DMS79 treated with DMSO at 0.1 percent for 48 hours (cell line): ENCODE results near the gene RBM14.
"Not testable (repeated sequence)": the region's sequence is repeated elsewhere in the genome, so short reads cannot be mapped to it uniquely, and the experiment has no call there.

ENCODE experiments used
- DNase-seq: peaks from one replicate; lab custom pipeline; 2025; lab: John Stamatoyannopoulos, UW

Gene RBM14

GRCh38 chr11:66595245-66595904 is 21.1 kb upstream of the RBM14 start:
- DNase-seq = peak; percentile 44

GRCh38 chr11:66598993-66599392 is 17.4 kb upstream of the RBM14 start:
- DNase-seq = no peak

GRCh38 chr11:66600219-66600618 is 16.2 kb upstream of the RBM14 start:
- no peak for DNase-seq

- no peak for DNase-seq
Observed at GRCh38 chr11:66600631-66601233, 15.7 kb upstream of the RBM14 start.

- no peak for DNase-seq
Observed at GRCh38 chr11:66603072-66603471, 13.4 kb upstream of the RBM14 start.

- DNase-seq = no peak
Observed at GRCh38 chr11:66604155-66604554, 12.3 kb upstream of the RBM14 start.

GRCh38 chr11:66606608-66607007 is 9.8 kb upstream of the RBM14 start:
- not testable (repeated sequence) for DNase-seq

GRCh38 chr11:66607126-66607834 is 9.2 kb upstream of the RBM14 start:
- no peak for DNase-seq

GRCh38 chr11:66609721-66610617 is 6.5 kb upstream of the RBM14 start:
- DNase-seq = no peak

- DNase-seq = no peak
Observed at GRCh38 chr11:66612458-66612857, 4.0 kb upstream of the RBM14 start.

GRCh38 chr11:66614073-66614472 is 2.4 kb upstream of the RBM14 start:
- DNase-seq = no peak

GRCh38 chr11:66617155-66617834 is 865 bp downstream of the RBM14 start:
- no peak for DNase-seq

GRCh38 chr11:66619080-66619554 is 2.7 kb downstream of the RBM14 start:
- peak; percentile 16 for DNase-seq

- DNase-seq = no peak
Observed at GRCh38 chr11:66624450-66624849, 8.0 kb downstream of the RBM14 start.

GRCh38 chr11:66625041-66625751 is 8.8 kb downstream of the RBM14 start:
- DNase-seq = no peak

GRCh38 chr11:66625752-66626149 is 9.3 kb downstream of the RBM14 start:
- no peak for DNase-seq

GRCh38 chr11:66626382-66626781 is 10.0 kb downstream of the RBM14 start:
- DNase-seq = no peak

- no peak for DNase-seq
Observed at GRCh38 chr11:66626926-66627325, 10.5 kb downstream of the RBM14 start.

- no peak for DNase-seq
Observed at GRCh38 chr11:66628061-66628603, 11.7 kb downstream of the RBM14 start.

- no peak for DNase-seq
Observed at GRCh38 chr11:66629356-66629755, 12.9 kb downstream of the RBM14 start.

GRCh38 chr11:66631883-66632282 is 15.5 kb downstream of the RBM14 start:
- DNase-seq = no peak
